ENCODE data around the gene KDM2A.

- no peak for TF ChIP-seq POLR2A (IDR thresholded peaks at IDR 0.05; ENCODE audit: low read depth, low read length)
- no peak for TF ChIP-seq POLR2AphosphoS5 (IDR thresholded peaks at IDR 0.05; ENCODE audit: low read depth, low read length)
- TF ChIP-seq TAF1 (IDR thresholded peaks at IDR 0.05; ENCODE audit: low read depth, low read length), result no peak
- no peak for TF ChIP-seq SPI1 (IDR thresholded peaks at IDR 0.05; ENCODE audit: low read depth, low read length)
These were observed 182.4 kb downstream of the KDM2A start for GRCh38 chr11:67301313-67301921.
